Stimulated activated CD8-positive, alpha-beta memory T cell treated with anti-CD3 and anti-CD28 coated beads, Interleukin-2, amount 100 ng/mL, for 1 hour (primary cell): ENCODE data around the gene GABARAP.
A peak's percentile ranks its signal among the peaks of the same experiment; 100 is the strongest.

Experiments used
- DNase-seq, 2 donors: peaks; one replicate each; pipeline ENCODE4 v3.0.0-alpha.2; 2020; ENCODE audit warnings: low read depth in 2 of 2

The GABARAP gene

DNA sequence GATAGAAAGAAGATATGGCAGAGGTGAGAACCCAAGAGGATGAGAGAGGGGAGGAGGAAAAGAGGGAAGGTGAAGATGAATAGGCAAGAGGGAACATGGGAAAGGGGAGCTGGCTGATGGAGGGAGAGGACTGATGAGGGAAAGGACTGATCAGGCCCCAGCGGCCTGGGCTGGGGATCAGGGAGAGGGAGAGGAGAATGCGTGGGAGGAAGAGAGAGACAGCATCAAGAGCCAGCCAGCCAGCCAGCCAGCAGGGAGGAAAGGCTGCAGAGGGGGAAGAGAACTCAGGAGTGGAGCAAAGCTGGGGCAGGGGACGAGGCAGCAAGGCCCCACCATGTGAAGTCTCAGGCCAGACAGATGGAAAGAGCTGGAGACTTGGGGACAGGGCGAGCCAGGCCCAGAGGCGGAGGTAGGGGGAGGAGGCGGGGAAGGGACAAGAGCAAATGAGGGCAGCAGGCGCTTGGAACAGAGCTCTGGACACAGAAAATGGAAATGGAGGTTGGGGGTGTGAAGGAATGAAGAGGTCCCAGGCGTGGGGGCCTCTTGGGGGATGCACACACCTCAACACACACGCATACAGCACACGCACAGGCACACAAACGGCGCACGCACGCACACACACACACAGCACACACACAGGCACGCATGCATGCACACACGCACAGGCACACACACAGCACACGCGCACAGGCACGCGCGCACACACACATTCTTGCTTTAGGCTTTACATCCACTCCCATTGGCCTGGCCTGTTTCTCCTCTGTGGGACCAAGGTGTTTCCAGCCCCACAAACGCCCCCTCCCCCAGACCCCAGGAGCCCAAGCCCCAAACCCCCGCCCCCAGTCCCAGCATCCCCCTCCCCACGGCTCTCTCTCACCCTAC, 34.9 kb downstream of the GABARAP start:
- DNase-seq: no peak

DNA sequence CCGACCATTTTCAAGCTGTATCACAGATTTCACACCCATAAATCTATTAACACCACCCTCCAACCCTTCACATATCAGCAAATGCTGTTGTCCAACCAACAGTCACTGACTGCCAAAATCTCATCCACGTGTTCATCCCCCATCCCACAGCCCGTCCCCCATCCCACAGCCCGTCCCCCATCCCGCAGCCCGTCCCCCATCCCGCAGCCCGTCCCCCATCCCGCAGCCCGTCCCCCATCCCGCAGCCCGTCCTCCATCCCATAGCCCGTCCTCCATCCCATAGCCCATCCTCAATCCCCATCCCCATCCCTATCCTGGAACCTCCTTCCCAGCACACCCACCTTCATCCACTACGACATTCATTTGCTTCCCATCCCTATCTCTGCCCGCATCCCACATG, 36.7 kb downstream of the GABARAP start:
- DNase-seq: no peak

DNA sequence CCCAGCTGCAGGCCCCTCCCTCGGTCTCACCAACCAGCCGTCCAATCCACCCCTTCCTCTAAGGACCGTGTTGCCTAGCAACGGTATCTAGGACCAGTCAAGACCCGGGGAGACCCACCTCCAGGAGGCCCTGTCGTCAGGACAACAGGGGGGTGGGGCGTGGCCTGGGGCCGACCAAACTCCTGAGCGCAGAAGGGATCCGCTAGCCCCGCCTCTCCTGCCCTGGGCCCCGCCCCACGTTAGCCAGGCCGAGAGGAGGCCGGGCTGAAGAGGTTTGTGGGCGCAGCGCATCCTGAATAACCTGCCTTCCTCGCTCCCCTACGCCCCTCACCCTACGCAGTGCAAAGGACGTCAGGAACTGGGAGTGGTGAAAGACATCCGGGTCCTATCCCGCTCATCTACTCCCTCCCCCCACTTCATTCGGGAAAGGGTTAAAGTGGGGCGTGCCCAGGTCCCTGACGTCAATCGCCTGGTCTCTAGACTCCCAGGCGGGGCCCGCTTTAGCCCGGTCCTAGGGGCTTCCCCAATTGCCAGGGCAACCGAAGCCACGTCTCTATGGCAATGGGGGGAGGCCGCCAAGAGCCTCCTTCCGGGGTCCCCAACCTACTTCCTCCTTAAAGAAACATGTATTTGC, 37.3 kb downstream of the GABARAP start:
- peak; percentile 88 to 92 for DNase-seq

DNA sequence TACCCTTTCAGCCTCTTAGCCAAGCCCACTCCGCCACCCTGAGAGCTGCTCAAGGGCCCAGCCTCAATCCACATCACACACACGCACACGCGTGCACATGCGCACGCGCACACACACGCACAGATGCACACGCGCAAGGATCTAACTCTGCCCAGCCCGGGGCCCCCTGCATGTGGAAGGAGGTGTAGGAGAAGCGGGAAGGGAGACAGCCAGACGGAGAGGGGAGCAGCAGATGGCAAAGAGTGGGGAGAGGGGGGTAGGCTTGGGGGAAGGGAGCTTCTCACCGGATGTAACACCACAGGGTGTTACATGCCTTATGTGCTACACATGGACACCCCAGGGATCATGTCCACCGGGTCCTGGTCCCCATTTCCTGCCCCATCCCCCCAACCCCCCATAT, 37.9 kb downstream of the GABARAP start:
- DNase-seq: no peak

DNA sequence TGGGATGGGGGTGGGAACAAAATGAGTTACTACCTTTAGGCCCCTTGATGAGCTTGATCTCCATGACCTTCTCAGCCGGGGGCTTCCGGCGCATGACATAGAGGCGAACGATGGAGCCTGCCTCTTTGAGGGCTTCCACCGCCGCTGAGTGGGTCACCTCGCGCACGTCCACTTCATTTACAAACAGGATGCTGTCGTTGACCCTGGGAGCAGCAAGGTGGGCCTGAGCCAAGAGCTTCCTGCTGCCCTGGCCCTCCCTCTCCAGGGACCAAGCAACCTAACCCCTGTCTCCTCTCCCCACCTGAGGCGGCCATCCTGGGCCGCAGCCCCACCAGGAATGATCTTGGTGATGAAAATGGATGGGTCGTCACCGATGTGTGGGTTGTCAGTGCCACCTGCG, 38.9 kb downstream of the GABARAP start:
- no peak for DNase-seq

DNA sequence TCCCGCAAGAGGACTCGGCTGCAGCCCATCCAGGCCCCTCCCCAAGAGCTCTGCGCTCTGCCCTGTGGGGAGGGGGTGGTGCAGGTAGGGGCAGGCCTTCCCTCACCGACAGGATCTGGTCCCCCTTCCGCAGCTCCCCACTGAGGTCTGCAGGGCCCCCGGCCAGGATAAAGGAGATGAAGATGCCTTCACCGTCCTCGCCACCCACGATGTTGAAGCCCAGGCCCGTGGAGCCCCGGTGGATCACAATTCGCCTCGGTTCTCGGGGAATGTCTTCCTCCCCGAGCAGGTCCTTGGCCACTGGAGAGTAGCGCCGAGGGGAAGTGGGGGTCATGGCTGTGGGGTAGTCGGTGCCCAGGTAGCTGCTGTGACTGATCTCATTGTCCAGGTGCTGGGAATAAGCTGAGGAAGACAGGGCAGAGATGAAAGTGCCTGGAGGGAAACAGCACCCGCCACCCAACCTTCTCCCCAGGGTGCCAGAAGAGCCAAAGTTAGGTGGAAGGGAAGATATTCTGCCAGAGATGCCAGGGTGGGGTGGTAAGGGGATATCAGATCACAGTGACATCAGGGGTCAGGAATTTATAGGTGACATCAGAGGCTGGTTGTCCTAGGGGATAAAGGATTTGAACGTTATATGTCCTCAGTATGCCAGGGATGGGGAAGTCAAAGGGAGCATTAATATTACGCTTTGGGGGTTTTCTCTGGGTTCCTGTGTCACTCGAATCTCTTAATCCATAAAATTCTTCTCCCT, 45.4 kb downstream of the GABARAP start:
- DNase-seq: no peak

DNA sequence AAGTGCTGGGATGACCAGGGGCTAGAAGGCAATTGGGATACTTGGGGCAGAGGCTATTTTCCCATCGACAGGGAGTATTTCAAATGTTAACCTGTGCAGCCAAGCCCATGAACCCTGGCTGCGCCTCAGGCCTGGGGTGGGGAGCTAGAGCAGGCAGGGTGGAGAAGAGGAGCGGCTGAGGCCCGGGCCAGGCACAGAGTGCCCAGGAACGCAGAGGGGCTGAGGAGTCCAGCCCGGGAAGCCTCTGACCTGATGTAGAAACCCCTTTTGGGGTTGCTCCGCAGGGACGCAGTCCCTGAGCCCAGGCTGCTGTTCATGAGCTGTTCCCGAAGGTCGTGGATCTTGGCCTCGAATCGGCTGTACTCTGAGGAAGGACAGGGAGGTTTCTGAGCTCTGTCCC, 46.3 kb downstream of the GABARAP start:
- DNase-seq: no peak

DNA sequence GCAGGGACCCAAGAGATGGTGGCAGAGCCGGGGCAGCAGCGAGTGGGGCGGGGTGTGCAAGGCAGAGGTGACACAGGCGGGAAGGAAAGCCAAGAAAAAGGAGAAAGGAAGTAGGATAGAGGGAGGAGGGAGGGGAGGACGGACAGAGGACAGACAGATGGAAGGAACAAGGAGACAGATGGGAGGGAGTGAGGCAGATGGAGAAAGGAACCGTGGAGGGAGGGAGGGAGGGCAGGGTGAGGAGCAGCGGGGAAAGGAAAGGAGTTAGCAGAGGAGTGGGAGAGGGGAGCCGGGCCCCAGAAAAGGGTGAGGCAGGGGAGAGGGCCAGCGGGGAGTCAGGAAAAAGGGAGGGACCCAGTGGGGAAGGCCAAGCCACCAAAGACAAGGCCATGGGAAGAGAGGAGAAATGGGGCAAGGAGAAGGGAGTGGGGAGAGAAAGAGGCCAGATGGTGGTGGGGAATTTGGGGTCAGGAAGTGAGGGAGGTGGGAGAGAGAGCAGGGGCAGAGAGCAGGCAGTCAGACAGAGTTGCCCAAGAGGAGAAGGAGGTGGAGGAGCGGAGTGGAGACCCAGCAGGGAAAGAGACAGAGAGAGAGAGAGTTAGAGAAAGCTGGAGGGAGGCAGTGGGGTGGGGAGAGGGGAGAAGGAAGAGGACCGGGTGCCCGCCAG, 49.8 kb downstream of the GABARAP start:
- DNase-seq: no peak

DNA sequence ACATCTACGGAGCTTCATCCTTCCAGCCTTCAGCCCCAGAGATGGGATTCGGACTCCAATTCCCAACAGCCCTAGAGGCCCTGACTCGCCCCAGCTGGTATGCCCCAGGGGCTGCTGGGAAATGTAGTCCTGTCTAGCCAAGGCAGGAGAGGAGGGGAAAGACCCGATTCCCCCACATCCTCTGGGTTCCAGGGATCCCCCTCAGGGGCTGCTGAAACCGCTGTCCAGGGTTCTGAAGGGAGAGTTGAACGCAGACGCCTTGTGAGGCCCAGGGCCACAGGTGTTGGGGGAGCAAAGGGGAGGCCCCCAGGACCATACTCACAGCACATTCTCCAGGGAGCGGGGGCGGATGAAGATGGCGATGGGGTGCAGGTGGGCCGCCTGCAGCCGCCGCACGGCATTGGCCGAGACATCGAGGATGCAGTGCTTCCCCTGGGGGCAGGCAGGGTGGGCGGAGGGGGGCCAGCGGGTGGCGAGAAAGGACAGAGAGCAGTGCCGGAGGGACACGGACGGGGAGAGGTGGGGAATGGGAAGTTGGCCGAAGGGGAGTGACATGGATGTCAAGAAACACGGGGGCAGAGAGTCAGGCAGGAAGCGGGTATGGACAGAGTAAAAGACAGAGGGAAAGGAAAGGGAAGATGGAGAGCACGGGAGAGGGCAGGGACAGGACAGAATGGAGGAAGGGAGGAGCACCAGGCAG, 50.5 kb downstream of the GABARAP start:
- DNase-seq: no peak

DNA sequence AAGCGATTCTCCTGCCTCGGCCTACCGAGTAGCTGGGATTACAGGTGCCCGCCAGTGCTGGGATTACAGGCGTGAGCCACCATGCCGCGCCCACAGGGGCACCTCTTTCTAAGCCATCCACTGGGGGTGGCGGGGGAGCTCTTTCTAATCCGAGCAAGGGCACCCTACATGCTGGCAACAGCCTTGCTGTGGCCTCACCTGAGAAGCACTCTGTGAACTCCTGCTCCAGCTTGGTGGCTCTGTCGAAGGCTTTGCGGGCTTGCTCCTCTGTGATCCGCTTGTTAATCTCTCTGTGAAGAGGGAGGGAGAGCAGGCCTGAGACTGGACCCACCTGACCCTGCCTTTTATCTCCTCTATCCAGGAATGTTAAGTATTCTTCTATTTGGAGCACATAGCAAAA, 51.2 kb downstream of the GABARAP start:
- DNase-seq: no peak

DNA sequence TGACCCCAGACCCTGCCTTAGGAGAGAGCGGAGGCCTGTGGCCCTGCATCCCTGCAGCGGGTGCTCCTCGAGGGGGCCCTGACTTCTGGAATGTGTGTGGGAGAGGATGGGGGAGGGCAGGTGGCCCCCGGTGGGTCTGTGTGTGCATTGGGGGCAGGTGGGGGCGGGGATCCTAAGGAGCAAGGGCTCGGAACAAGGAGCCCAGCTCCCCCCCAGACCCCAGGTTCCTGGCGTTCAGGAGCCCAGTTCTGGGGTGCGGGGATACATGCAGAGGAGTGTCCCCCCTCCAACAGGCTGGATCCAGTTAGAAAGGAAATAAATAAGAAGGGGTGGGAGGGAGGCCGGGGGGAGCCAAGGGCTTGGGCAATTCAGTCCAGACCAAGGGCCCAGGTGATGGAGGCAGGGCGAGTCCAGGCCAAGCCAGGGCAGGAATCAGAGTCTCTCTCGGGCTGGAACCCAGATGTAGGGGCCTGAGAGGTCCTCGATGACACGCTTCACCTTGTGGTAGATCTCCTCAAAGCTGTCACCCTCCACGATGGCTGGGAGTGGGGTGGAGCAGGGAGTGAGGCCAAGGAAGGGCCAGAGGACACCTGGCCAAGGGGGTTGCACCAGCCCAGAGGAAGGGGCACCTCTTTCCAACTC, 51.9 kb downstream of the GABARAP start:
- no peak for DNase-seq
